ENCODE results near the gene GALNT13.

GALNT13 gene

GRCh38 chr2:154231021-154231420, 359.3 kb downstream of the GALNT13 start:
- DNase-seq = no peak

GRCh38 chr2:154233231-154233630, 361.5 kb downstream of the GALNT13 start:
- DNase-seq = no peak

- no peak for DNase-seq
Observed at GRCh38 chr2:154238252-154238651, 366.5 kb downstream of the GALNT13 start.

- DNase-seq = no peak
Observed at GRCh38 chr2:154240316-154240715, 368.6 kb downstream of the GALNT13 start.

- no peak for DNase-seq
Observed at GRCh38 chr2:154240921-154241379, 369.2 kb downstream of the GALNT13 start.

- DNase-seq = no peak
Observed at GRCh38 chr2:154242687-154243086, 371.0 kb downstream of the GALNT13 start.

GRCh38 chr2:154243685-154244084, 372.0 kb downstream of the GALNT13 start:
- DNase-seq = no peak

GRCh38 chr2:154244932-154245331, 373.2 kb downstream of the GALNT13 start:
- no peak for DNase-seq

GRCh38 chr2:154247503-154247902, 375.8 kb downstream of the GALNT13 start:
- DNase-seq = no peak

- no peak for DNase-seq
Observed at GRCh38 chr2:154256136-154256535, 384.4 kb downstream of the GALNT13 start.

GRCh38 chr2:154259030-154259429, 387.3 kb downstream of the GALNT13 start:
- no peak for DNase-seq

- DNase-seq = no peak
Observed at GRCh38 chr2:154261473-154262027, 389.8 kb downstream of the GALNT13 start.

- DNase-seq = no peak
Observed at GRCh38 chr2:154263206-154263605, 391.5 kb downstream of the GALNT13 start.

- no peak for DNase-seq
Observed at GRCh38 chr2:154264024-154264423, 392.3 kb downstream of the GALNT13 start.

GRCh38 chr2:154267983-154268382, 396.3 kb downstream of the GALNT13 start:
- DNase-seq = no peak

GRCh38 chr2:154280543-154280942, 408.8 kb downstream of the GALNT13 start:
- DNase-seq = no peak

- no peak for DNase-seq
Observed at GRCh38 chr2:154289870-154290269, 418.1 kb downstream of the GALNT13 start.

GRCh38 chr2:154291511-154291910, 419.8 kb downstream of the GALNT13 start:
- no peak for DNase-seq

- no peak for DNase-seq
Observed at GRCh38 chr2:154291927-154292326, 420.2 kb downstream of the GALNT13 start.

GRCh38 chr2:154293864-154294263, 422.1 kb downstream of the GALNT13 start:
- no peak for DNase-seq

GRCh38 chr2:154306266-154306970, 434.7 kb downstream of the GALNT13 start:
- DNase-seq = no peak

- DNase-seq = no peak
Observed at GRCh38 chr2:154307007-154307406, 435.3 kb downstream of the GALNT13 start.

- no peak for DNase-seq
Observed at GRCh38 chr2:154324601-154325000, 452.9 kb downstream of the GALNT13 start.

GRCh38 chr2:154329510-154329909, 457.8 kb downstream of the GALNT13 start:
- DNase-seq = no peak

- no peak for DNase-seq
Observed at GRCh38 chr2:154331784-154332183, 460.1 kb downstream of the GALNT13 start.

All from NCI-H2081 treated with DMSO at 0.1 percent for 48 hours (cell line).